T1000 (cell line): Measurements from ENCODE around the gene ZNF644.
"Not testable (repeated sequence)": the region's sequence is repeated elsewhere in the genome, so short reads cannot be mapped to it uniquely, and the experiment has no call there.

Source experiments
- DNase-seq: peaks from one replicate; lab custom pipeline; 2025; ENCODE audit warnings: mixed read lengths; lab: John Stamatoyannopoulos, UW

Gene ZNF644

GRCh38 chr1:90986953-90987352 lies 34.9 kb downstream of the ZNF644 start:
- no peak for DNase-seq

GRCh38 chr1:90977522-90977921 lies 44.3 kb downstream of the ZNF644 start:
- DNase-seq: no peak

GRCh38 chr1:90973897-90974798 lies 47.7 kb downstream of the ZNF644 start:
- no peak for DNase-seq

- DNase-seq: no peak
Measured at GRCh38 chr1:90970208-90970607, 51.6 kb downstream of the ZNF644 start.

- DNase-seq: no peak
Measured at GRCh38 chr1:90969241-90969640, 52.6 kb downstream of the ZNF644 start.

- DNase-seq: no peak
Measured at GRCh38 chr1:90964444-90965035, 57.3 kb downstream of the ZNF644 start.

- DNase-seq: no peak
Measured at GRCh38 chr1:90963651-90964050, 58.2 kb downstream of the ZNF644 start.

- no peak for DNase-seq
Measured at GRCh38 chr1:90963236-90963635, 58.6 kb downstream of the ZNF644 start.

GRCh38 chr1:90959352-90960206 lies 62.3 kb downstream of the ZNF644 start:
- DNase-seq: no peak

GRCh38 chr1:90957497-90957896 lies 64.3 kb downstream of the ZNF644 start:
- DNase-seq: no peak

GRCh38 chr1:90955769-90956168 lies 66.1 kb downstream of the ZNF644 start:
- DNase-seq: no peak

GRCh38 chr1:90952906-90953305 lies 68.9 kb downstream of the ZNF644 start:
- DNase-seq: no peak

- DNase-seq: no peak
Measured at GRCh38 chr1:90951009-90951408, 70.8 kb downstream of the ZNF644 start.

GRCh38 chr1:90948301-90948700 lies 73.5 kb downstream of the ZNF644 start:
- DNase-seq: no peak

GRCh38 chr1:90946630-90947029 lies 75.2 kb downstream of the ZNF644 start:
- no peak for DNase-seq

GRCh38 chr1:90945287-90945686 lies 76.5 kb downstream of the ZNF644 start:
- no peak for DNase-seq

- DNase-seq: no peak
Measured at GRCh38 chr1:90943966-90944365, 77.9 kb downstream of the ZNF644 start.

GRCh38 chr1:90940746-90941145 lies 81.1 kb downstream of the ZNF644 start:
- DNase-seq: no peak

GRCh38 chr1:90936731-90937130 lies 85.1 kb downstream of the ZNF644 start:
- DNase-seq: no peak

- DNase-seq: no peak
Measured at GRCh38 chr1:90936061-90936460, 85.8 kb downstream of the ZNF644 start.

GRCh38 chr1:90928231-90928630 lies 93.6 kb downstream of the ZNF644 start:
- not testable (repeated sequence) for DNase-seq

GRCh38 chr1:90927674-90928073 lies 94.2 kb downstream of the ZNF644 start:
- DNase-seq: not testable (repeated sequence)

GRCh38 chr1:90926971-90927370 lies 94.9 kb downstream of the ZNF644 start:
- no peak for DNase-seq
